ENCODE results near the gene NARS2.

GRCh38 chr11:78536933-78537332 is 37.7 kb downstream of the NARS2 start:
- TF ChIP-seq CTCF (IDR thresholded peaks at IDR 0.05 in 4 of 5, conservative IDR thresholded peaks at IDR 0.05 in 1 of 5) = no peak
- no peak for TF ChIP-seq POLR2A (IDR thresholded peaks at IDR 0.05)
